H1 (cell line): ENCODE results near the gene ZNF70. TPM values are rescaled to one million over a fixed set of nuclear protein-coding genes. Genes with fewer than 3 reads are reported as not detected.
A peak's percentile ranks its signal among the peaks of the same experiment; 100 is the strongest.

ENCODE experiments used
- CTCF ChIA-PET: fragments of 300-600 bp; sonication (Branson Sonifier 250); formaldehyde crosslinking; loops from one replicate; lab custom pipeline; 2021; ENCODE audit not compliant: partially characterized antibody; lab: Charles Lee
- POLR2A ChIA-PET: fragments of 300-600 bp; sonication (Branson Sonifier 250); formaldehyde crosslinking; loops from one replicate; lab custom pipeline; 2021; ENCODE audit warnings: inconsistent platforms; ENCODE audit not compliant: partially characterized antibody; lab: Charles Lee
- DNase-seq, 2 experiments: peaks; one replicate each; pipeline versions ENCODE4 v3.0.0 to v3.0.0-alpha.2; 2010 to 2022; ENCODE audit warnings: low spot score in 2 of 2, low read depth in 1 of 2, mixed read lengths in 1 of 2
- FAIRE-seq: peaks from 2 replicates; lab custom pipeline; 2011; peaks lifted over from hg19 to GRCh38; lab: Jason Lieb, UNC
- H2AFZ ChIP-seq: 2 replicates; pipeline ENCODE4 v1.8.1; 2012; ENCODE audit warnings: low read length, inconsistent platforms
- H2AK5ac ChIP-seq: 2 replicates; pipeline ENCODE4 v1.6.1; 2013; ENCODE audit warnings: low read depth, low read length
- H2BK120ac ChIP-seq: replicated peaks from 2 replicates; pipeline ENCODE3; 2013; ENCODE audit warnings: low read depth, low read length, inconsistent platforms
- H2BK12ac ChIP-seq: 2 replicates; pipeline ENCODE4 v1.6.1; 2013; ENCODE audit warnings: low read depth, low read length
- H2BK15ac ChIP-seq: 2 replicates; pipeline ENCODE4 v1.6.1; 2013; ENCODE audit warnings: low read length
- H2BK20ac ChIP-seq: 2 replicates; pipeline ENCODE4 v1.6.1; 2013; ENCODE audit warnings: low read length
- H2BK5ac ChIP-seq: 2 replicates; pipeline ENCODE4 v1.6.1; 2013; ENCODE audit warnings: low read depth, low read length
- H3K14ac ChIP-seq: 2 replicates; pipeline ENCODE4 v1.6.1; 2013; ENCODE audit warnings: inconsistent platforms; ENCODE audit not compliant: insufficient read length
- H3K18ac ChIP-seq: 2 replicates; pipeline ENCODE4 v1.6.1; 2013; ENCODE audit warnings: low read length; ENCODE audit errors: extremely low read depth
- H3K23ac ChIP-seq: 2 replicates; pipeline ENCODE4 v1.6.1; 2013; ENCODE audit warnings: inconsistent platforms; ENCODE audit not compliant: insufficient read length
- H3K23me2 ChIP-seq: 2 replicates; pipeline ENCODE4 v1.6.1; 2013; ENCODE audit warnings: low read depth, low read length
- H3K27ac ChIP-seq: 2 replicates; pipeline ENCODE4 v1.6.1; 2011; ENCODE audit warnings: low read depth, low read length, inconsistent platforms
- H3K27me3 ChIP-seq, 4 experiments: replicated peaks in 1 of 4; 1 replicate in 1 of 4; 2 replicates in 3 of 4; pipeline versions ENCODE4 v1.6.1 to v1.8.1; 2011 to 2013; ENCODE audit warnings: low read length in 3 of 4, mild to moderate bottlenecking in 3 of 4, inconsistent platforms in 2 of 4, mixed read lengths in 2 of 4, moderate library complexity in 1 of 4; ENCODE audit not compliant: control insufficient read depth in 3 of 4, insufficient read depth in 3 of 4; ENCODE audit errors: extremely low read depth in 1 of 4
- H3K36me3 ChIP-seq, 4 experiments: 2 replicates each; pipeline versions ENCODE4 v1.6.1 to v1.8.1; 2011 to 2013; ENCODE audit warnings: mild to moderate bottlenecking in 4 of 4, low read length in 3 of 4, moderate library complexity in 2 of 4, control low read depth in 1 of 4, inconsistent platforms in 1 of 4; ENCODE audit not compliant: insufficient read depth in 4 of 4, control insufficient read depth in 2 of 4
- H3K4ac ChIP-seq: replicated peaks from 2 replicates; pipeline ENCODE3; 2013; ENCODE audit warnings: low read length, low read depth, mixed read lengths, inconsistent platforms; ENCODE audit not compliant: insufficient read length
- H3K4me1 ChIP-seq, 4 experiments: replicated peaks in 1 of 4; 1 replicate in 1 of 4; 2 replicates in 3 of 4; pipeline versions ENCODE4 v1.6.1 to v1.8.1; 2011 to 2013; ENCODE audit warnings: low read length in 3 of 4, inconsistent platforms in 2 of 4, mixed read lengths in 1 of 4; ENCODE audit not compliant: insufficient read depth in 4 of 4, control insufficient read depth in 3 of 4
- H3K4me2 ChIP-seq, 2 experiments: 2 replicates each; pipeline versions ENCODE4 v1.6.1 to v1.8.1; 2011 to 2013; ENCODE audit warnings: low read depth in 2 of 2, low read length in 2 of 2, control low read depth in 1 of 2, inconsistent platforms in 1 of 2, mild to moderate bottlenecking in 1 of 2; ENCODE audit not compliant: insufficient read depth in 1 of 2
- H3K4me3 ChIP-seq, 4 experiments: fragments of 200-600, 300-600 bp in 1 of 4; sonication (generic), shearing (Covaris generic), sonication (Bioruptor Twin) in 1 of 4; 2 replicates each; pipeline versions ENCODE4 v1.5.1 to v1.8.1; 2011 to 2016; ENCODE audit warnings: low read length in 4 of 4, low read depth in 3 of 4, control low read depth in 2 of 4, inconsistent platforms in 2 of 4, mild to moderate bottlenecking in 2 of 4, mixed read lengths in 1 of 4, moderate library complexity in 1 of 4; ENCODE audit not compliant: insufficient read depth in 2 of 4; ENCODE audit errors: extremely low read depth in 1 of 4
- H3K56ac ChIP-seq: replicated peaks from 2 replicates; pipeline ENCODE3; 2013; ENCODE audit warnings: low read depth, mild to moderate bottlenecking, mixed read lengths, low read length, inconsistent platforms; ENCODE audit not compliant: insufficient read length
- H3K79me1 ChIP-seq: 2 replicates; pipeline ENCODE4 v1.6.1; 2013; ENCODE audit warnings: low read depth, low read length, control low read depth
- H3K79me2 ChIP-seq, 2 experiments: 2 replicates each; pipeline versions ENCODE4 v1.6.1 to v1.8.1; 2012 to 2013; ENCODE audit warnings: low read length in 2 of 2, mild to moderate bottlenecking in 2 of 2, inconsistent platforms in 1 of 2; ENCODE audit not compliant: insufficient read depth in 2 of 2, control insufficient read depth in 1 of 2
- H3K9ac ChIP-seq, 4 experiments: replicated peaks in 1 of 4; 1 replicate in 1 of 4; 2 replicates in 3 of 4; pipeline versions ENCODE4 v1.6.1 to v1.8.1; 2011 to 2013; ENCODE audit warnings: low read depth in 3 of 4, low read length in 3 of 4, control low read depth in 2 of 4, mild to moderate bottlenecking in 2 of 4, moderate library complexity in 2 of 4, inconsistent platforms in 1 of 4; ENCODE audit errors: extremely low read depth in 1 of 4
- H3K9me3 ChIP-seq, 2 experiments: 2 replicates each; pipeline versions ENCODE4 v1.6.1 to v1.8.1; 2012 to 2013; ENCODE audit warnings: mild to moderate bottlenecking in 2 of 2, moderate library complexity in 2 of 2, control low read depth in 1 of 2, inconsistent platforms in 1 of 2, low read depth in 1 of 2, low read length in 1 of 2, mixed read lengths in 1 of 2; ENCODE audit not compliant: insufficient read depth in 2 of 2
- H4K20me1 ChIP-seq, 2 experiments: replicated peaks in 1 of 2; 2 replicates each; pipeline versions ENCODE3 to v1.8.1; 2011 to 2013; ENCODE audit warnings: inconsistent platforms in 2 of 2, low read length in 2 of 2, mild to moderate bottlenecking in 1 of 2; ENCODE audit not compliant: insufficient read depth in 2 of 2, control insufficient read depth in 1 of 2
- H4K5ac ChIP-seq: 2 replicates; pipeline ENCODE4 v1.6.1; 2013; ENCODE audit warnings: low read length, low read depth, mixed read lengths, inconsistent platforms; ENCODE audit not compliant: insufficient read length
- H4K8ac ChIP-seq: 2 replicates; pipeline ENCODE4 v1.8.0; 2013; ENCODE audit warnings: mild to moderate bottlenecking, moderate library complexity, low read length, inconsistent platforms; ENCODE audit not compliant: insufficient read depth; ENCODE audit errors: extremely low read depth
- H4K91ac ChIP-seq: replicated peaks from 2 replicates; pipeline ENCODE3; 2013; ENCODE audit warnings: low read length, mixed read lengths, inconsistent platforms; ENCODE audit not compliant: insufficient read length
- BCL11A ChIP-seq, 2 experiments: IDR thresholded peaks; one replicate each; pipeline ENCODE4 v1.6.1; 2011; ENCODE audit warnings: low read depth in 2 of 2, low read length in 2 of 2, mild to moderate bottlenecking in 2 of 2
- CREB1 ChIP-seq: IDR thresholded peaks from 2 replicates; pipeline ENCODE4 v1.6.1; 2012; ENCODE audit warnings: inconsistent platforms
- HDAC6 ChIP-seq: IDR thresholded peaks from one replicate; pipeline ENCODE4 v1.7.1; 2012; ENCODE audit warnings: low read depth, mild to moderate bottlenecking, inconsistent platforms, low read length, moderate library complexity
- NANOG ChIP-seq: IDR thresholded peaks from 2 replicates; pipeline ENCODE4 v1.6.1; 2011; ENCODE audit warnings: low read length, low read depth, mild to moderate bottlenecking, inconsistent platforms; ENCODE audit not compliant: insufficient read depth, poor library complexity, severe bottlenecking
- RAD21 ChIP-seq, 2 experiments: IDR thresholded peaks in 1 of 2; conservative IDR thresholded peaks in 1 of 2; 2 replicates each; pipeline ENCODE4 v1.6.1; 2011; ENCODE audit warnings: low read depth in 2 of 2, low read length in 2 of 2, improper control_type of control experiment in 1 of 2, inconsistent platforms in 1 of 2, mild to moderate bottlenecking in 1 of 2, moderate library complexity in 1 of 2
- SP4 ChIP-seq: IDR thresholded peaks from 2 replicates; pipeline ENCODE4 v1.6.1; 2012; ENCODE audit warnings: low read length, inconsistent platforms
- TAF7 ChIP-seq: optimal IDR thresholded peaks from 2 replicates; pipeline ENCODE3; 2011; ENCODE audit warnings: low read depth, mild to moderate bottlenecking, inconsistent platforms, low read length, moderate library complexity, borderline replicate concordance
- TEAD4 ChIP-seq: IDR thresholded peaks from 2 replicates; pipeline ENCODE4 v1.6.1; 2012; ENCODE audit warnings: low read depth, low read length, inconsistent platforms, mixed read lengths
- WGBS, 2 experiments: shearing (Covaris generic) in 1 of 2; methylation state at CpG; one replicate each; pipeline versions ENCODE4 v1.1.6 to v1.1.7; 2013 to 2015; ENCODE audit warnings: low lambda C conversion rate in 2 of 2, mixed read lengths in 2 of 2, inconsistent platforms in 1 of 2, low coverage in 1 of 2, missing lambda C conversion rate in 1 of 2; ENCODE audit not compliant: insufficient replicate concordance in 2 of 2, insufficient coverage in 1 of 2, insufficient read length in 1 of 2; ENCODE audit errors: extremely low coverage in 1 of 2, missing lambda C conversion rate in 1 of 2; 5-methylcytosine and 5-hydroxymethylcytosine counted together
- polyA plus RNA-seq, 7 experiments: library from polyadenylated mRNA; depleted of rRNA in 3 of 7; stranded (reverse) in 5 of 7; unstranded in 2 of 7; fragments of >200 nt in 5 of 7; fragments of 200-250 nt in 2 of 7; gene quantifications; 1 replicate in 5 of 7; 2 replicates in 1 of 7; 4 replicates in 1 of 7; pipeline versions ENCODE4 v1.2.1 to v1.2.3, GENCODE V29; 2011 to 2013; ENCODE audit warnings: missing spikeins in 2 of 7, mixed read lengths in 2 of 7
- total RNA-seq: library from RNA; stranded (reverse); fragmentation: NEBNext Ultra II Directional; extraction: Animal tissue kit (Norgen Biotek cat#: 25700); gene quantifications from 2 replicates; pipeline ENCODE4 v1.2.1, GENCODE V29; 2021

Gene ZNF70
- total and polyA plus RNA-seq, 2 of the 8 experiments (the other 6 are each of a cell fraction or from before 2014, with no cell fraction given) = 1.1 to 2.6 TPM

DNA sequence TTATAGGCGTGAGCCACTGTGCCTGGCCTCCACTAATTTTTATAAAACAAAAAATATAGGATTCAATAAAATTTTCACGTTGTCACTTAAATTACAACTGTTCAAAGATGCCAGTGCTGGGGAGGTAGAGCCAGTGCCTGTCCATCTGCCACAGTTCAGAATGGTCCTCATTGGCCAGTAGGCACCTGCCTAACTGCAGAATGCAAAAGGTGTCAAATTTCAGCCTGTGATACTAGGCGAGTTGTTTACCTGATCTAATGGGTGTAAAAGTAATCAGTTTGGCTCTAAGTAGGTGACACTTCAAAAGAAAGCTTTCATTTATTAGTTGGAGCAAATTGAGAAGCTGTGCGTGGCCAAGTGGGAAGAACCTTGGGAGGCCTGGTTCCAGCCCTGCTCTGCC is 38.2 kb upstream of the ZNF70 start:
- Histone ChIP-seq H2BK5ac (no peak overlapping the region), H3K14ac (no peak overlapping the region), H3K23me2 (peaks cover 3% of the 10 kb centered on the region; the same call in 1 of the 2 replicates), H3K4me2 (peak overlapping the region in 1 of 2 experiments; percentile 64; a peak in 1 of 4 replicates), H4K8ac (no peak overlapping the region; the same call in 1 of the 2 replicates), H2BK20ac (no peak overlapping the region), H3K36me3 (peaks cover 5 to 13% (median 8%) of the 10 kb centered on the region in 4 experiments; a peak in 7 of 8 replicates), H3K4me1 (peaks cover 0 to 10% (median 4%) of the 10 kb centered on the region in 4 experiments; a peak in 6 of 7 replicates), H4K5ac (no peak overlapping the region), H3K18ac (no peak overlapping the region), H3K4ac (no peak overlapping the region), H2BK12ac (no peak overlapping the region), H3K56ac (no peak overlapping the region), H3K9me3 (no peaks in the 10 kb centered on the region), H3K79me2 (peaks cover 22 to 56% of the 10 kb centered on the region in 2 experiments), H2BK15ac (no peak overlapping the region), H3K23ac (no peak overlapping the region), H3K27ac (no peak overlapping the region), H4K91ac (no peak overlapping the region), H3K79me1 (peaks cover 3% of the 10 kb centered on the region; the same call in 1 of the 2 replicates), H3K4me3 (no peak overlapping the region), H3K9ac (no peak overlapping the region), H3K27me3 (no peaks in the 10 kb centered on the region), H2BK120ac (no peak overlapping the region), H2AK5ac (no peak overlapping the region), H4K20me1 (peaks cover 4 to 24% of the 10 kb centered on the region in 2 experiments), H2AFZ (no peak overlapping the region)
- DNase-seq = no peak
- no peak for FAIRE-seq
- 74% methylated on average over 4 of the region's 4 CpGs; no CpG with 5 or more reads in 1 of the 2 experiments for WGBS, 2 experiments
- POLR2A ChIA-PET = interaction anchor here (0.7 to 4.4 kb wide), 13 partner anchors 9 to 68 kb away, joined by 3 to 19 read pairs (median 3); partner anchors contain the start of genes CHCHD10 and SLC2A11
- CTCF ChIA-PET = interaction anchor here (0.5 to 6.4 kb wide), 10 partner anchors 13 to 1647 kb away, joined by 3 to 47 read pairs (median 4); partner anchors contain the start of genes CHCHD10, MIF and MMP11
- no peak for TF ChIP-seq HDAC6
- TF ChIP-seq TEAD4 = no peak
- TF ChIP-seq NANOG = no peak
- no peak for TF ChIP-seq RAD21 (IDR thresholded peaks at IDR 0.05 in 1 of 2, conservative IDR thresholded peaks at IDR 0.05 in 1 of 2; ENCODE audit: low read depth in 2 of 2, low read length in 2 of 2)
- no peak for TF ChIP-seq BCL11A (IDR thresholded peaks at IDR 0.05; ENCODE audit: low read depth in 2 of 2, low read length in 2 of 2)
- no peak for TF ChIP-seq SP4
- no peak for TF ChIP-seq CREB1
- no peak for TF ChIP-seq TAF7
